ENCODE measurements around the gene CR2.

The CR2 gene

GRCh38 chr1:207453710-207454045 lies 450 bp upstream of the CR2 start:
- no peak for DNase-seq

- no peak for DNase-seq
Observed at GRCh38 chr1:207455183-207455754, 1.1 kb downstream of the CR2 start.

- DNase-seq: no peak
Observed at GRCh38 chr1:207458414-207458813, 4.3 kb downstream of the CR2 start.

GRCh38 chr1:207459008-207459407 lies 4.9 kb downstream of the CR2 start:
- no peak for DNase-seq

GRCh38 chr1:207461649-207462048 lies 7.5 kb downstream of the CR2 start:
- no peak for DNase-seq

- no peak for DNase-seq
Observed at GRCh38 chr1:207462535-207462934, 8.4 kb downstream of the CR2 start.

GRCh38 chr1:207463021-207463420 lies 8.9 kb downstream of the CR2 start:
- DNase-seq: peak in 2 of 3 donors; percentile 21 to 28

GRCh38 chr1:207463571-207463970 lies 9.4 kb downstream of the CR2 start:
- no peak for DNase-seq

GRCh38 chr1:207470927-207471326 lies 16.8 kb downstream of the CR2 start:
- DNase-seq: no peak

- DNase-seq: no peak
Observed at GRCh38 chr1:207474210-207474609, 20.1 kb downstream of the CR2 start.

- DNase-seq: peak; percentile 60 to 69 (median 66)
Observed at GRCh38 chr1:207486198-207486597, 32.1 kb downstream of the CR2 start.

GRCh38 chr1:207487636-207488035 lies 33.5 kb downstream of the CR2 start:
- DNase-seq: no peak

GRCh38 chr1:207493212-207493611 lies 39.1 kb downstream of the CR2 start:
- no peak for DNase-seq

- no peak for DNase-seq
Observed at GRCh38 chr1:207494171-207494570, 40.0 kb downstream of the CR2 start.

GRCh38 chr1:207495281-207495680 lies 41.2 kb downstream of the CR2 start:
- peak; percentile 25 to 51 (median 47) for DNase-seq

- peak; percentile 69 to 72 (median 72) for DNase-seq
Observed at GRCh38 chr1:207495801-207496792, 42.0 kb downstream of the CR2 start, which contains the start of gene CR1. Gene CR1, plus strand, starts transcription at chr1:207496157. Its CDS starts 111 bp downstream, at chr1:207496268.

GRCh38 chr1:207497941-207498340 lies 43.8 kb downstream of the CR2 start:
- DNase-seq: peak; percentile 76 to 91 (median 90)

GRCh38 chr1:207499573-207499972 lies 45.4 kb downstream of the CR2 start:
- DNase-seq: peak; percentile 84 to 89 (median 87)

- no peak for DNase-seq
Observed at GRCh38 chr1:207500306-207500705, 46.2 kb downstream of the CR2 start.

GRCh38 chr1:207501071-207501470 lies 46.9 kb downstream of the CR2 start:
- DNase-seq: peak; percentile 27 to 28 (median 28)

- no peak for DNase-seq
Observed at GRCh38 chr1:207502726-207503125, 48.6 kb downstream of the CR2 start.

- no peak for DNase-seq
Observed at GRCh38 chr1:207503950-207504349, 49.8 kb downstream of the CR2 start.

GRCh38 chr1:207504438-207504837 lies 50.3 kb downstream of the CR2 start:
- DNase-seq: no peak

- DNase-seq: no peak
Observed at GRCh38 chr1:207510444-207510843, 56.3 kb downstream of the CR2 start.
